H1 (cell line): ENCODE measurements around the gene SEMA3A. TPM values are rescaled to one million over a fixed set of nuclear protein-coding genes. Genes with fewer than 3 reads are reported as not detected.

Experiments
- CTCF ChIA-PET: fragments of 300-600 bp; sonication (Branson Sonifier 250); formaldehyde crosslinking; loops from one replicate; lab custom pipeline; 2021; ENCODE audit not compliant: partially characterized antibody; lab: Charles Lee
- POLR2A ChIA-PET: fragments of 300-600 bp; sonication (Branson Sonifier 250); formaldehyde crosslinking; loops from one replicate; lab custom pipeline; 2021; ENCODE audit warnings: inconsistent platforms; ENCODE audit not compliant: partially characterized antibody; lab: Charles Lee
- DNase-seq, 2 experiments: peaks; one replicate each; pipeline versions ENCODE4 v3.0.0 to v3.0.0-alpha.2; 2010 to 2022; ENCODE audit warnings: low spot score in 2 of 2, low read depth in 1 of 2, mixed read lengths in 1 of 2
- FAIRE-seq: peaks from 2 replicates; lab custom pipeline; 2011; peaks lifted over from hg19 to GRCh38; lab: Jason Lieb, UNC
- H2AFZ ChIP-seq: 2 replicates; pipeline ENCODE4 v1.8.1; 2012; ENCODE audit warnings: low read length, inconsistent platforms
- H2AK5ac ChIP-seq: 2 replicates; pipeline ENCODE4 v1.6.1; 2013; ENCODE audit warnings: low read depth, low read length
- H2BK120ac ChIP-seq: replicated peaks from 2 replicates; pipeline ENCODE3; 2013; ENCODE audit warnings: low read depth, low read length, inconsistent platforms
- H2BK12ac ChIP-seq: 2 replicates; pipeline ENCODE4 v1.6.1; 2013; ENCODE audit warnings: low read depth, low read length
- H2BK15ac ChIP-seq: 2 replicates; pipeline ENCODE4 v1.6.1; 2013; ENCODE audit warnings: low read length
- H2BK20ac ChIP-seq: 2 replicates; pipeline ENCODE4 v1.6.1; 2013; ENCODE audit warnings: low read length
- H2BK5ac ChIP-seq: 2 replicates; pipeline ENCODE4 v1.6.1; 2013; ENCODE audit warnings: low read depth, low read length
- H3K14ac ChIP-seq: 2 replicates; pipeline ENCODE4 v1.6.1; 2013; ENCODE audit warnings: inconsistent platforms; ENCODE audit not compliant: insufficient read length
- H3K18ac ChIP-seq: 2 replicates; pipeline ENCODE4 v1.6.1; 2013; ENCODE audit warnings: low read length; ENCODE audit errors: extremely low read depth
- H3K23ac ChIP-seq: 2 replicates; pipeline ENCODE4 v1.6.1; 2013; ENCODE audit warnings: inconsistent platforms; ENCODE audit not compliant: insufficient read length
- H3K23me2 ChIP-seq: 2 replicates; pipeline ENCODE4 v1.6.1; 2013; ENCODE audit warnings: low read depth, low read length
- H3K27ac ChIP-seq: 2 replicates; pipeline ENCODE4 v1.6.1; 2011; ENCODE audit warnings: low read depth, low read length, inconsistent platforms
- H3K27me3 ChIP-seq, 4 experiments: replicated peaks in 1 of 4; 1 replicate in 1 of 4; 2 replicates in 3 of 4; pipeline versions ENCODE4 v1.6.1 to v1.8.1; 2011 to 2013; ENCODE audit warnings: low read length in 3 of 4, mild to moderate bottlenecking in 3 of 4, inconsistent platforms in 2 of 4, mixed read lengths in 2 of 4, moderate library complexity in 1 of 4; ENCODE audit not compliant: control insufficient read depth in 3 of 4, insufficient read depth in 3 of 4; ENCODE audit errors: extremely low read depth in 1 of 4
- H3K36me3 ChIP-seq, 4 experiments: 2 replicates each; pipeline versions ENCODE4 v1.6.1 to v1.8.1; 2011 to 2013; ENCODE audit warnings: mild to moderate bottlenecking in 4 of 4, low read length in 3 of 4, moderate library complexity in 2 of 4, control low read depth in 1 of 4, inconsistent platforms in 1 of 4; ENCODE audit not compliant: insufficient read depth in 4 of 4, control insufficient read depth in 2 of 4
- H3K4ac ChIP-seq: replicated peaks from 2 replicates; pipeline ENCODE3; 2013; ENCODE audit warnings: low read length, low read depth, mixed read lengths, inconsistent platforms; ENCODE audit not compliant: insufficient read length
- H3K4me1 ChIP-seq, 4 experiments: replicated peaks in 1 of 4; 1 replicate in 1 of 4; 2 replicates in 3 of 4; pipeline versions ENCODE4 v1.6.1 to v1.8.1; 2011 to 2013; ENCODE audit warnings: low read length in 3 of 4, inconsistent platforms in 2 of 4, mixed read lengths in 1 of 4; ENCODE audit not compliant: insufficient read depth in 4 of 4, control insufficient read depth in 3 of 4
- H3K4me2 ChIP-seq, 2 experiments: 2 replicates each; pipeline versions ENCODE4 v1.6.1 to v1.8.1; 2011 to 2013; ENCODE audit warnings: low read depth in 2 of 2, low read length in 2 of 2, control low read depth in 1 of 2, inconsistent platforms in 1 of 2, mild to moderate bottlenecking in 1 of 2; ENCODE audit not compliant: insufficient read depth in 1 of 2
- H3K4me3 ChIP-seq, 4 experiments: fragments of 200-600, 300-600 bp in 1 of 4; sonication (generic), shearing (Covaris generic), sonication (Bioruptor Twin) in 1 of 4; 2 replicates each; pipeline versions ENCODE4 v1.5.1 to v1.8.1; 2011 to 2016; ENCODE audit warnings: low read length in 4 of 4, low read depth in 3 of 4, control low read depth in 2 of 4, inconsistent platforms in 2 of 4, mild to moderate bottlenecking in 2 of 4, mixed read lengths in 1 of 4, moderate library complexity in 1 of 4; ENCODE audit not compliant: insufficient read depth in 2 of 4; ENCODE audit errors: extremely low read depth in 1 of 4
- H3K56ac ChIP-seq: replicated peaks from 2 replicates; pipeline ENCODE3; 2013; ENCODE audit warnings: low read depth, mild to moderate bottlenecking, mixed read lengths, low read length, inconsistent platforms; ENCODE audit not compliant: insufficient read length
- H3K79me1 ChIP-seq: 2 replicates; pipeline ENCODE4 v1.6.1; 2013; ENCODE audit warnings: low read depth, low read length, control low read depth
- H3K79me2 ChIP-seq, 2 experiments: 2 replicates each; pipeline versions ENCODE4 v1.6.1 to v1.8.1; 2012 to 2013; ENCODE audit warnings: low read length in 2 of 2, mild to moderate bottlenecking in 2 of 2, inconsistent platforms in 1 of 2; ENCODE audit not compliant: insufficient read depth in 2 of 2, control insufficient read depth in 1 of 2
- H3K9ac ChIP-seq, 4 experiments: replicated peaks in 1 of 4; 1 replicate in 1 of 4; 2 replicates in 3 of 4; pipeline versions ENCODE4 v1.6.1 to v1.8.1; 2011 to 2013; ENCODE audit warnings: low read depth in 3 of 4, low read length in 3 of 4, control low read depth in 2 of 4, mild to moderate bottlenecking in 2 of 4, moderate library complexity in 2 of 4, inconsistent platforms in 1 of 4; ENCODE audit errors: extremely low read depth in 1 of 4
- H3K9me3 ChIP-seq, 2 experiments: 2 replicates each; pipeline versions ENCODE4 v1.6.1 to v1.8.1; 2012 to 2013; ENCODE audit warnings: mild to moderate bottlenecking in 2 of 2, moderate library complexity in 2 of 2, control low read depth in 1 of 2, inconsistent platforms in 1 of 2, low read depth in 1 of 2, low read length in 1 of 2, mixed read lengths in 1 of 2; ENCODE audit not compliant: insufficient read depth in 2 of 2
- H4K20me1 ChIP-seq, 2 experiments: replicated peaks in 1 of 2; 2 replicates each; pipeline versions ENCODE3 to v1.8.1; 2011 to 2013; ENCODE audit warnings: inconsistent platforms in 2 of 2, low read length in 2 of 2, mild to moderate bottlenecking in 1 of 2; ENCODE audit not compliant: insufficient read depth in 2 of 2, control insufficient read depth in 1 of 2
- H4K5ac ChIP-seq: 2 replicates; pipeline ENCODE4 v1.6.1; 2013; ENCODE audit warnings: low read length, low read depth, mixed read lengths, inconsistent platforms; ENCODE audit not compliant: insufficient read length
- H4K8ac ChIP-seq: 2 replicates; pipeline ENCODE4 v1.8.0; 2013; ENCODE audit warnings: mild to moderate bottlenecking, moderate library complexity, low read length, inconsistent platforms; ENCODE audit not compliant: insufficient read depth; ENCODE audit errors: extremely low read depth
- H4K91ac ChIP-seq: replicated peaks from 2 replicates; pipeline ENCODE3; 2013; ENCODE audit warnings: low read length, mixed read lengths, inconsistent platforms; ENCODE audit not compliant: insufficient read length
- ATF3 ChIP-seq: IDR thresholded peaks from 2 replicates; pipeline ENCODE4 v1.6.1; 2011; ENCODE audit warnings: low read depth, mild to moderate bottlenecking, low read length; ENCODE audit not compliant: insufficient read depth
- CBX5 ChIP-seq: fragments of 300-800, 300-1000 bp; sonication (generic); IDR thresholded peaks from 2 replicates; pipeline ENCODE4 v1.7.1; 2016; ENCODE audit warnings: antibody characterized with exemption, low read length, low read depth
- GTF2F1 ChIP-seq: IDR thresholded peaks from 2 replicates; pipeline ENCODE4 v1.6.1; 2012; ENCODE audit warnings: low read depth, low read length, improper control_type of control experiment, borderline replicate concordance
- JUND ChIP-seq: IDR thresholded peaks from 2 replicates; pipeline ENCODE4 v1.6.1; 2011; ENCODE audit warnings: mild to moderate bottlenecking, improper control_type of control experiment, low read length
- KDM1A ChIP-seq: fragments of 200-600, 300-600 bp; sonication (generic); IDR thresholded peaks from 2 replicates; pipeline ENCODE4 v1.7.1; 2016; ENCODE audit warnings: mild to moderate bottlenecking, low read length, borderline replicate concordance
- NRF1 ChIP-seq: IDR thresholded peaks from 2 replicates; pipeline ENCODE4 v1.6.1; 2011; ENCODE audit warnings: mild to moderate bottlenecking, low read depth, low read length, improper control_type of control experiment
- RXRA ChIP-seq: IDR thresholded peaks from 2 replicates; pipeline ENCODE4 v1.6.1; 2011; ENCODE audit warnings: low read depth, mild to moderate bottlenecking, low read length, moderate library complexity; ENCODE audit not compliant: insufficient read depth
- SIN3A ChIP-seq, 2 experiments: IDR thresholded peaks in 1 of 2; conservative IDR thresholded peaks in 1 of 2; 2 replicates each; pipeline ENCODE4 v1.6.1; 2011 to 2012; ENCODE audit warnings: low read length in 2 of 2, improper control_type of control experiment in 1 of 2, low read depth in 1 of 2, mild to moderate bottlenecking in 1 of 2
- SP2 ChIP-seq: IDR thresholded peaks from 2 replicates; pipeline ENCODE4 v1.6.1; 2012; ENCODE audit warnings: mild to moderate bottlenecking, low read length, inconsistent platforms
- TAF1 ChIP-seq: IDR thresholded peaks from 2 replicates; pipeline ENCODE4 v1.6.1; 2011; ENCODE audit warnings: mild to moderate bottlenecking, low read depth, low read length
- USF2 ChIP-seq: IDR thresholded peaks from 2 replicates; pipeline ENCODE4 v1.6.1; 2011; ENCODE audit warnings: low read length, improper control_type of control experiment
- polyA plus RNA-seq, 7 experiments: library from polyadenylated mRNA; depleted of rRNA in 3 of 7; stranded (reverse) in 5 of 7; unstranded in 2 of 7; fragments of >200 nt in 5 of 7; fragments of 200-250 nt in 2 of 7; gene quantifications; 1 replicate in 5 of 7; 2 replicates in 1 of 7; 4 replicates in 1 of 7; pipeline versions ENCODE4 v1.2.1 to v1.2.3, GENCODE V29; 2011 to 2013; ENCODE audit warnings: missing spikeins in 2 of 7, mixed read lengths in 2 of 7
- total RNA-seq: library from RNA; stranded (reverse); fragmentation: NEBNext Ultra II Directional; extraction: Animal tissue kit (Norgen Biotek cat#: 25700); gene quantifications from 2 replicates; pipeline ENCODE4 v1.2.1, GENCODE V29; 2021

The SEMA3A gene
- total and polyA plus RNA-seq, 2 of the 8 experiments (the other 6 are each of a cell fraction or from before 2014, with no cell fraction given), result 8.1 to 45.9 TPM

DNA sequence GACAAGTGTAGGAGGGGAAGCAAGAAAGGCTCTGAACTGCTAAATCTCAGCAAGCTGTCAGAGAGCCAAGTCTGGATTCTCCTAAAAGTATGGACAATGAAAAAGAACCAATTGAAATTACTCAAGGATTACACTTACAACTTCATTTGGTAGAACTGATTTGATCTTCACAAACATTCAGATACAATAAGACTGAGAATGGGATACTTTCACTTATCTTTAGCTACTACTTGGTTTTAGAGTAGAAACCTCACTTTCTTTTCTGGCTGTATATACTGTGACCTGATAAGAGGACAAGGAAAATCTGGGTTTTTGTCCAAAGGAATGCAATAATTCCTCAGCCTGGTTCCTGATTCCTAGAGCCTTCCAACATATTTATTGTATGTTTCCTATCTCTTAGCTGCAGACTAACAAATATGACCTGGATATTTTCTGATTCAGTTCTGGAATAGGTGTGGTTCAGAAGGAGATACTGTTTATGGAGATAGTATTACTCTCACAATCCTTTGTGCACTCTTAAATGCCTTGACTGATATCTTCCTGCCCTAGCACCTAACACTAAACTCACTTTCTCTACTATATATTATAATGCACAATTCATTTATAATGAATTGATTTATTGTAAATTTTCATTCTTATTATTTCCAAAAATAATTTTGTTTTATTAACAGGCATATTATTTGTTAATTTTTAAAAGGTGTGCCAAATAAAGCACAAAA, 7.3 kb downstream of the SEMA3A start:
- no peak overlapping the region for H3K56ac ChIP-seq
- H3K79me2 ChIP-seq, result peaks cover 0 to 91% of the 10 kb centered on the region in 2 experiments; a peak in 3 of 4 replicates
- H2BK12ac ChIP-seq, result peak overlapping the region; percentile 27; the same call in 1 of the 2 replicates
- no peaks in the 10 kb centered on the region for H3K36me3 ChIP-seq
- H2BK15ac ChIP-seq, result no peak overlapping the region
- H3K4me2 ChIP-seq, result no peak overlapping the region
- no peaks in the 10 kb centered on the region for H4K20me1 ChIP-seq
- H3K18ac ChIP-seq, result peak overlapping the region; percentile 9; the same call in 1 of the 2 replicates
- ChIA-PET CTCF (interaction anchor here (0.9 to 1.2 kb wide), 4 partner anchors 20 to 251 kb away, joined by 3 read pairs; no protein-coding TSS in a partner anchor), POLR2A (no interaction called here)
- no peaks in the 10 kb centered on the region for H3K9me3 ChIP-seq
- H3K27me3 ChIP-seq, result no peaks in the 10 kb centered on the region
- H3K4me1 ChIP-seq, result peaks cover 0 to under 1% (median 0%) of the 10 kb centered on the region in 4 experiments; a peak in 1 of 7 replicates
- no peak for DNase-seq
- no peak overlapping the region for H2AFZ ChIP-seq
- H2BK120ac ChIP-seq, result no peak overlapping the region
- no peak overlapping the region for H3K14ac ChIP-seq
- H3K27ac ChIP-seq, result no peak overlapping the region
- no peak overlapping the region; the same call in 1 of the 2 replicates for H2BK20ac ChIP-seq
- H4K8ac ChIP-seq, result no peak overlapping the region
- H3K4ac ChIP-seq, result peak overlapping the region; percentile 65
- H3K79me1 ChIP-seq, result no peaks in the 10 kb centered on the region
- no peak overlapping the region for H3K4me3 ChIP-seq
- H4K5ac ChIP-seq, result no peak overlapping the region
- no peak overlapping the region for H3K9ac ChIP-seq
- H3K23me2 ChIP-seq, result no peaks in the 10 kb centered on the region
- no peak overlapping the region for H2BK5ac ChIP-seq
- no peak overlapping the region for H2AK5ac ChIP-seq
- H4K91ac ChIP-seq, result no peak overlapping the region
- FAIRE-seq, result no peak
- no peak overlapping the region for H3K23ac ChIP-seq
- no peak for TF ChIP-seq KDM1A
- TF ChIP-seq SP2, result no peak
- no peak for TF ChIP-seq SIN3A (conservative IDR thresholded peaks at IDR 0.05 in 1 of 2, IDR thresholded peaks at IDR 0.05 in 1 of 2; ENCODE audit: low read depth in 1 of 2, low read length in 2 of 2)
- TF ChIP-seq GTF2F1, result no peak
- no peak for TF ChIP-seq TAF1
- TF ChIP-seq RXRA, result no peak
- no peak for TF ChIP-seq ATF3
- no peak for TF ChIP-seq USF2
- TF ChIP-seq JUND, result no peak
- no peak for TF ChIP-seq NRF1
- TF ChIP-seq CBX5, result no peak
